Upper lobe of left lung (tissue), 6 donors: ENCODE measurements around the gene MTM1. TPM values are rescaled to one million over a fixed set of nuclear protein-coding genes. Genes with fewer than 3 reads are reported as not detected.

Experiments
- ATAC-seq, 2 donors: fragments of 200-7000 bp; cut with Tn5 transposase; one replicate each; pipeline ENCODE4 v1.9.1; 2022; ENCODE audit warnings: mild to moderate bottlenecking in 2 of 2, moderate library complexity in 2 of 2; ENCODE audit not compliant: low FRiP score in 2 of 2
- DNase-seq, 2 donors: peaks; one replicate each; pipeline ENCODE4 v3.0.0-alpha.2; 2019 to 2020
- H3K27ac ChIP-seq, 4 donors: fragments of 200-600 bp; sonication (generic); one replicate each; pipeline ENCODE4 v1.5.1; 2016 to 2019
- H3K27me3 ChIP-seq, 4 donors: fragments of 200-600 bp; sonication (generic); one replicate each; pipeline ENCODE4 v1.5.1; 2017 to 2019
- H3K36me3 ChIP-seq, 4 donors: fragments of 200-600 bp; sonication (generic); one replicate each; pipeline ENCODE4 v1.5.1; 2016 to 2019
- H3K4me1 ChIP-seq, 4 donors: fragments of 200-600 bp; sonication (generic); one replicate each; pipeline ENCODE4 v1.5.1; 2018 to 2019
- H3K4me3 ChIP-seq, 4 donors: fragments of 200-600 bp; sonication (generic); one replicate each; pipeline ENCODE4 v1.5.1; 2017 to 2019; ENCODE audit warnings: mild to moderate bottlenecking in 2 of 4, moderate library complexity in 1 of 4
- H3K9me3 ChIP-seq, 4 donors: fragments of 200-600 bp; sonication (generic); one replicate each; pipeline ENCODE4 v1.5.1; 2018 to 2019
- EP300 ChIP-seq, 4 donors: sonication (generic); formaldehyde crosslinking; IDR thresholded peaks; one replicate each; pipeline ENCODE4 v1.5.1; 2017; ENCODE audit warnings: antibody characterized with exemption in 4 of 4, control low read depth in 2 of 4
- POLR2A ChIP-seq, 4 donors: fragments of 450-650 bp; IDR thresholded peaks; one replicate each; pipeline ENCODE4 v1.5.1; 2016 to 2017; ENCODE audit warnings: antibody characterized with exemption in 4 of 4, mild to moderate bottlenecking in 2 of 4
- POLR2AphosphoS5 ChIP-seq, 2 donors: sonication (generic); formaldehyde crosslinking; IDR thresholded peaks; one replicate each; pipeline ENCODE4 v1.5.1; 2017; ENCODE audit warnings: antibody characterized with exemption in 2 of 2
- WGBS, 2 donors: methylation state at CpG; one replicate each; pipeline ENCODE4 v1.1.5; 2017 to 2018; 5-methylcytosine and 5-hydroxymethylcytosine counted together
- total RNA-seq, 6 donors: library from RNA; depleted of rRNA in 4 of 6; stranded (reverse); fragments of >200 nt in 4 of 6; gene quantifications; one replicate each; pipeline versions ENCODE4 v1.1.0 to v1.2.1, GENCODE V29; 2016 to 2021
- TF ChIP-seq, protein P1 (sequence below), 6 experiments: fragments of 450-650 bp in 4 of 6; fragments of 200-600 bp in 2 of 6; sonication (generic) in 2 of 6; IDR thresholded peaks; one replicate each; pipeline ENCODE4 v1.5.1; 2016 to 2019; ENCODE audit warnings: antibody characterized with exemption in 6 of 6
- donor health status: DM: no; HTN: no; CAD: no; lungs with moderate emphysema.
- donor health status: DM: no; HTN: yes; CAD: no; lungs with severe emphysema.

The MTM1 gene
- total RNA-seq, 6 donors from 2014 or later: 5.1 to 30.6 (median 20.6) TPM

- DNase-seq: no peak
- H3K4me1 ChIP-seq: peaks cover 12 to 35% (median 25%) of the 10 kb centered on the region in 4 donors
- no peaks in the 10 kb centered on the region for H3K27me3 ChIP-seq
- peak overlapping the region in 1 of 4 donors; percentile 87 for H3K4me3 ChIP-seq
- TF ChIP-seq POLR2AphosphoS5 (IDR thresholded peaks at IDR 0.05) (no peak), EP300 (IDR thresholded peaks at IDR 0.05) (no peak), POLR2A (IDR thresholded peaks at IDR 0.05) (no peak)
- TF ChIP-seq, protein P1, sequence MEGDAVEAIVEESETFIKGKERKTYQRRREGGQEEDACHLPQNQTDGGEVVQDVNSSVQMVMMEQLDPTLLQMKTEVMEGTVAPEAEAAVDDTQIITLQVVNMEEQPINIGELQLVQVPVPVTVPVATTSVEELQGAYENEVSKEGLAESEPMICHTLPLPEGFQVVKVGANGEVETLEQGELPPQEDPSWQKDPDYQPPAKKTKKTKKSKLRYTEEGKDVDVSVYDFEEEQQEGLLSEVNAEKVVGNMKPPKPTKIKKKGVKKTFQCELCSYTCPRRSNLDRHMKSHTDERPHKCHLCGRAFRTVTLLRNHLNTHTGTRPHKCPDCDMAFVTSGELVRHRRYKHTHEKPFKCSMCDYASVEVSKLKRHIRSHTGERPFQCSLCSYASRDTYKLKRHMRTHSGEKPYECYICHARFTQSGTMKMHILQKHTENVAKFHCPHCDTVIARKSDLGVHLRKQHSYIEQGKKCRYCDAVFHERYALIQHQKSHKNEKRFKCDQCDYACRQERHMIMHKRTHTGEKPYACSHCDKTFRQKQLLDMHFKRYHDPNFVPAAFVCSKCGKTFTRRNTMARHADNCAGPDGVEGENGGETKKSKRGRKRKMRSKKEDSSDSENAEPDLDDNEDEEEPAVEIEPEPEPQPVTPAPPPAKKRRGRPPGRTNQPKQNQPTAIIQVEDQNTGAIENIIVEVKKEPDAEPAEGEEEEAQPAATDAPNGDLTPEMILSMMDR (IDR thresholded peaks at IDR 0.05): no peak
- no peaks in the 10 kb centered on the region for H3K9me3 ChIP-seq
- H3K27ac ChIP-seq: peak overlapping the region in 2 of 4 donors; percentile 89 to 91
- no peaks in the 10 kb centered on the region for H3K36me3 ChIP-seq
- no peak for ATAC-seq
- WGBS, 2 donors: 35 to 39% methylated on average over 3 of the region's 3 CpGs
These were observed 2.1 kb downstream of the MTM1 start for GRCh38 chrX:150570512-150570911.

DNA sequence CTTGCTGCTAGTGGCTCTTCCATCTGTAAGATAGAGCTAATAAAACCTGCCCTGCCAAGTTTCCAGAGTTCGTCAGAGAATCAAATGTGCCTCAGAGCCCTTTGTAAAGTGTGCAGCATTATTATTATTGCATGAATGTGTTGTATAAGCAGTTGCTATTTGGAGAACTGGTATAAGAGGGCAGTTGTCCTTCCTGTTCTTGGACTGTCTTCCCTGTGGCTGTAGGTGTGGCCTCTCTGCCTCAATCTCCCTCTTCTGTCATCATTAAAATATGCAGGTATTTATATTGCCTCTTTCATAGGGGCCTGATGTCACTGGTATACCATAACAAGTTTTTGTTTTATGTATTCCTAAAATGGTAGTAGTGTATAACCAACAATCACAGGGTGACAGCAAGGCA lies 3.8 kb downstream of the MTM1 start:
- WGBS, 2 donors: 44% methylated on average over 1 of the region's 1 CpG; no CpG with 5 or more reads in 1 of the 2 donors
- ATAC-seq: no peak
- no peak for DNase-seq
- Histone ChIP-seq H3K27ac (peak overlapping the region; percentile 9 to 91 (median 52)), H3K4me1 (peaks cover 17 to 47% (median 31%) of the 10 kb centered on the region in 4 donors), H3K9me3 (no peaks in the 10 kb centered on the region), H3K27me3 (no peaks in the 10 kb centered on the region), H3K4me3 (no peak overlapping the region), H3K36me3 (no peaks in the 10 kb centered on the region)
- TF ChIP-seq, protein P1 (IDR thresholded peaks at IDR 0.05): no peak
- TF ChIP-seq POLR2A (IDR thresholded peaks at IDR 0.05) (no peak), EP300 (IDR thresholded peaks at IDR 0.05) (no peak), POLR2AphosphoS5 (IDR thresholded peaks at IDR 0.05) (no peak)

GRCh38 chrX:150573106-150573505 lies 4.7 kb downstream of the MTM1 start:
- no peaks in the 10 kb centered on the region for H3K36me3 ChIP-seq
- H3K27ac ChIP-seq: peak overlapping the region in 2 of 4 donors; percentile 1 to 91
- peaks cover 17 to 47% (median 31%) of the 10 kb centered on the region in 4 donors for H3K4me1 ChIP-seq

GRCh38 chrX:150573702-150574101 lies 5.3 kb downstream of the MTM1 start:
- H3K4me3 ChIP-seq: no peak overlapping the region
- WGBS, 2 donors: 64% methylated on average over 4 of the region's 4 CpGs; no CpG with 5 or more reads in 1 of the 2 donors
- H3K36me3 ChIP-seq: no peaks in the 10 kb centered on the region
- ATAC-seq (no peak), DNase-seq (no peak)
- no peaks in the 10 kb centered on the region for H3K9me3 ChIP-seq
- no peaks in the 10 kb centered on the region for H3K27me3 ChIP-seq
- H3K27ac ChIP-seq: peak overlapping the region in 1 of 4 donors; percentile 1
- peaks cover 17 to 47% (median 31%) of the 10 kb centered on the region in 4 donors for H3K4me1 ChIP-seq
- TF ChIP-seq POLR2AphosphoS5 (IDR thresholded peaks at IDR 0.05): no peak

More at GRCh38 chrX:150573106-150573505, 4.7 kb downstream of the MTM1 start:
- no peak overlapping the region for H3K4me3 ChIP-seq
- no peak for DNase-seq
- no peaks in the 10 kb centered on the region for H3K9me3 ChIP-seq
- ATAC-seq: no peak
- H3K27me3 ChIP-seq: no peaks in the 10 kb centered on the region
- 20 to 35% methylated on average over 1 of the region's 1 CpG for WGBS, 2 donors
- TF ChIP-seq EP300 (IDR thresholded peaks at IDR 0.05) (no peak), POLR2AphosphoS5 (IDR thresholded peaks at IDR 0.05) (no peak), POLR2A (IDR thresholded peaks at IDR 0.05) (no peak)
- TF ChIP-seq, protein P1 (IDR thresholded peaks at IDR 0.05): no peak

DNA sequence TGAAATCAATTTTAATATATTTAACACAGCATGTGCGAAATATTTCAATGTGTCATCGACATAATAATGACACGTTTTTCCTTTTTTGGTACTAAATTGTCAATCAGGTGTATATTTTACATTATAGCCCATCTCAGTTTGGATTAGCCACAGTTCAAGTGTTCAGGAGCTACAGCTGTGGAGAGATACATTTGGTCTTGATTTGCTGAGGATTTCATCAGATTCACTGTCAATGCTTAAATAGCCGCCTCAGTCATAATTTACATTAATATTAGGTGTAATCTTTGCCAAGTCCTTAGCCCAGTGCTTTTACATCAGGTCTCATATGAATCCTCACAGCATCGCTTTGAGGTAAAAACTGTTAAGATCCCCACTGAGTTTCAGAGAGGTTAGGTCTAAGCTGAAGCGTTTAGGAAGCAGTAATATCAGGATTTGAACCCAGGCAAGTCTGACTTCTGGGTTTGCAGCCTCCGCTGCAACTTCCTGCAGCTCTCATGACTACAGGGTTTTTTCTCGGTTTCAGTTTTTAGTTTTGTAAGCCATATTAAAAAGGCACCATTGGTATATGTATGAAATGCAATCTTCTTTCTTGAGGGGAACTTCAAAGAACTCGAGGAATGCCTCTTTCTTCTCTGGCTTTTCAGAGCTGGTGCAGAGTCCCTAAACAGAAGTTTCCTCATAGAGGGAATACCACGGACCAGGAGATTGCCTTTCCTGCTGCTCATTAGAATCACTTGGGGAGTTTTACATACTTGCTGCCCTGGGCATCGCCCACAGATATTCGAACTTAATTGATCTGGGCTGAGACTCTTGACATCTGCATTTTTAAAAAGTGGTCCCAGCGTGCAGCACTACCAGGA lies 6.4 kb downstream of the MTM1 start:
- Histone ChIP-seq H3K36me3 (no peaks in the 10 kb centered on the region), H3K9me3 (no peaks in the 10 kb centered on the region), H3K4me3 (no peak overlapping the region), H3K27me3 (no peaks in the 10 kb centered on the region), H3K27ac (peak overlapping the region; percentile 7 to 64 (median 58)), H3K4me1 (peaks cover 14 to 47% (median 30%) of the 10 kb centered on the region in 4 donors)
- TF ChIP-seq EP300 (IDR thresholded peaks at IDR 0.05) (no peak), POLR2A (IDR thresholded peaks at IDR 0.05) (no peak), POLR2AphosphoS5 (IDR thresholded peaks at IDR 0.05) (no peak)
- TF ChIP-seq, protein P1 (IDR thresholded peaks at IDR 0.05): no peak
- DNase-seq: no peak
- WGBS, 2 donors: 44 to 66% methylated on average over 9 to 13 of the region's 13 CpGs
- ATAC-seq: no peak
